GM11168 (cell line): ENCODE results near the gene FUBP3.

Experiments used
- in situ Hi-C: fragments of 300-500 bp; cut with MboI; formaldehyde crosslinking; loops from one replicate; pipeline ENCODE4 v1.12.0; 2022; ENCODE audit warnings: low sequenced_read_pairs; ENCODE audit not compliant: unreplicated experiment

Gene FUBP3

GRCh38 chr9:130604295-130604694 lies 24.9 kb downstream of the FUBP3 start:
- in situ Hi-C loops: no loop called here

DNA sequence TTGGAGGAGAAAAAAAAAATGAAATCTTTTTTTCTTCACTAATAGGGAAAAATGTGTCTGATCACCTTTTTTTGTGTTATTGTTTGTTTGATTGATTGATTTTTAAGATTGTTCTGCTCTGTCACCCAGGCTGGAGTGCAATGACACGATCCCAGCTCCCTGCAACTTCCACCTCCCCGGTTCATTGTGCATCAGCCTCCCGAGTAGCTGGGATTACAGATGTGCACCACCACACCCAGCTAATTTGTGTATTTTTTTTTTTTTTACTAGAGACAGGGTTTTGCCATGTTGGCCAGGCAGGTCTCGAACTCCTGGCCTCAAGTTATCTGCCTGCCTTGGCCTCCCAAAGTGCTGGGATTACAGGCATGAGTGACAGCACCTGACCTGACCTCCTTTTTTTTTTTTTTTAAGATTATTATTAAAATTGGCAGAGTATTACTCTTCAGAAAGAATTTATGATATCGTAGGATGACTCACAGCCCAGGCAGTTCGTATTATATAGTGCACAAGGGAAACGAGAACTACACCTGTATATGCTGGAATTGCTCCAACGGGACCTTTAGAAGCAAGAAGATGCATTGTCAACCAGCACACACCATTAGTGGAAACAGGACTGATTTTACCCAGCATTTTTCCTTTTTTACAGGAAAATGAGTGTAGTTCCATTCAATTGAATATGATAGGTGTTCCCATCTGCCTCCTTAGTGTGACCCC lies 27.7 kb downstream of the FUBP3 start:
- in situ Hi-C loops: no loop called here

- in situ Hi-C loops: no loop called here
These were observed 28.5 kb downstream of the FUBP3 start for GRCh38 chr9:130607640-130608420.

DNA sequence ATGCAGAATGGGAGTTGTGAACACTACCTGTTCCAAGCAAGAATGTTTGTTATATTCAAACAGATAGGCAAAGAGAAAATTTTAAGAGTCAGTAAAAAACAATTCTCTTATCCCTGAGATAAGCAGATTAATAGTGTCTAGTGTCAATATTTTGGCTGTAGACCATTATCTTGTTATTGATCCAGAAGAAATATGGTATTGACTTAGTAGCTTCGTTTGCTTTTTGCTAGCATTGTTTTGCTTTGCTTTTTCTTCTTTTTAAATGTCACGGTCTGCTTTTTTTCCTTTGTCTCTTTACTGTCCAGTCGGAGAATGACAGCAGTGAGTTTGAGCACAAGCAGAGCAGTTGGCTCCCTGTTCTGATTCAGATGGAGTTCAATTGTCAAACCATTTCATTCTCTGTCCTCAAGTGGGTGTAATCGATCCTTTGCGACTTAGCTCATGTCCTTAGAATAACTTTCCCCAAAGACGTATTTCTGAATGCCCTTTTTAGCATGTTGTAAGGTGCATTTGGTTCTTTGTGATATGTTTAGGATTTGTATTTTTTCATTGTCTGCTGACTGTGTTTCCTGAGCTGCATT lies 29.3 kb downstream of the FUBP3 start:
- in situ Hi-C loops: no loop called here

DNA sequence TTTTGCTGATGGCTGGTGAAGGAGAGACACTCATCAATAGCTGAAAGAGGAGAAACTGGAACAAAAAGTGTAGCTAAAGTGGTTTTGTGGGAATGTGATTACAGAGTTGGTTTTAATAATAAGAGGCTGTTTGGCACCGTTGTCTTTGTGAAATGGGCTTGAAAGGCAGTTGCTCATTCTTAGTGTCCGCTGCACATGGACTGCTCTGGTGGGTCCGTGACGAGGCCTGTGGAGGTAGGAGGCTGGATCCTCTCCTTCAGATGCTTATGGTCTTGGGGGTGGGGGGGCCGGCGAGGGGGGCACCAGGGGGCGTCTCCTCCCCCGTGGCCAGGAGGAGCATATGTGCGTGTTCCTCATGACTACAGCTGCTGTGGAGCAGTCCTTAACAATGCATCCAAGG lies 29.8 kb downstream of the FUBP3 start:
- in situ Hi-C loops: no loop called here

DNA sequence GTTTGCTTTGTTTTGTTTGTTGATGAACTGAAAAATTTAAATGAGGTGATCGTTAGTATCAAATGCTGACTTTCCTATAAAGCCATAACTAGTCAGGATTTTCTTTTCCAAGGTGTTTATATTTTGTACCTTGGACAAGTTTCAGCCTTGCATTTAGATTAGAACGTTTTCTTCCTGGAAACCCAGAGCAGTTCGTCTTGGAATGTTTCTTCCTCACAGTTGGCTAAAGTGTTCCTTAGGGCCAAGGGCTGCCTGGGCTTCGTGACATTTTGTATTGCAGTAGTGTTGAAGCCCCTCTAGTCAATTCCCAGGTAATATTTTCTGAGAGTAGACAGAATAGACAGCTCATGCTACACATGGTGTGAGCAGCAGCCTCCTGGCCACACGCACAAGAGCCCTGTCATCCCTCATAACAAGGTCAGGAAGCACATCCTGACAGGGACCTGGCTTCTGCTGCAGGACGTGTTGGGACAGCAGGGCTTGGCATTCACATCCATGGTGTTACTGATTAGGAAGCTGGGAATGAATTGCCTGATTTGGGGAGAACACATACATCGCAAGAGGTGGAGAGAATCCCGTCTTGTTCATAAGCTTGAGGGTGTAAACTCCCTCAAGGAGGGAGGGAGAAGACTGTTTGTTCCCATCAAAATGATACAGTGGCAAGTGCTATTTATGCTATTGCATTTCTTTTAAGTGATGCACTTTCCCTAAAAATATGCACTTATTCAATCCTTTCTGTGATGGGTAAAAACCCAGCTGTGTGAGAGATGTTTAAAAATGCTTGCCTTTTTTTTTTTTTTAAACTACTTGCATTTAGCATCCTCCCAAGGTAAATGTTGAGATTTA lies 31.7 kb downstream of the FUBP3 start:
- in situ Hi-C loops: no loop called here

GRCh38 chr9:130616451-130616850 lies 37.1 kb downstream of the FUBP3 start:
- in situ Hi-C loops: no loop called here

GRCh38 chr9:130623466-130623865 lies 44.1 kb downstream of the FUBP3 start:
- in situ Hi-C loops: no loop called here

DNA sequence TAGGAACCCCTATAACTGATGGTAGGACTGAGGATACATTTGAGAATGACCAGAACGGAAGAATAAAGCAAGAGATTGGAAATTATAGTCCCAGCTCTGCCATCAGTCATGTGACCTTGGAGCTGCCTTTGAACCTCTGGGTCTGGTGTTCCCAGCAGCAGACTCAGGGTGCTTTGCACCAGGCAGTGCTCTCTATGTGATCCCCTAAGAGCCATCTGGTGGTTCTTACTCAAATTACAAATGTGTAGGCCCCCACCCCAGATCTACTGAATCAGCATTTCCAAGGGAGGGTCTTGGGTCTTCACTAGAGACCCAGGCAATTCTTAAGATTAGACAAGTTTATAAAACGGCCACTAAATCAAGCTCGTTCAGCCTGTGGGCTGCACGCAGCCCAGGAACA lies 44.8 kb downstream of the FUBP3 start:
- in situ Hi-C loops: no loop called here

DNA sequence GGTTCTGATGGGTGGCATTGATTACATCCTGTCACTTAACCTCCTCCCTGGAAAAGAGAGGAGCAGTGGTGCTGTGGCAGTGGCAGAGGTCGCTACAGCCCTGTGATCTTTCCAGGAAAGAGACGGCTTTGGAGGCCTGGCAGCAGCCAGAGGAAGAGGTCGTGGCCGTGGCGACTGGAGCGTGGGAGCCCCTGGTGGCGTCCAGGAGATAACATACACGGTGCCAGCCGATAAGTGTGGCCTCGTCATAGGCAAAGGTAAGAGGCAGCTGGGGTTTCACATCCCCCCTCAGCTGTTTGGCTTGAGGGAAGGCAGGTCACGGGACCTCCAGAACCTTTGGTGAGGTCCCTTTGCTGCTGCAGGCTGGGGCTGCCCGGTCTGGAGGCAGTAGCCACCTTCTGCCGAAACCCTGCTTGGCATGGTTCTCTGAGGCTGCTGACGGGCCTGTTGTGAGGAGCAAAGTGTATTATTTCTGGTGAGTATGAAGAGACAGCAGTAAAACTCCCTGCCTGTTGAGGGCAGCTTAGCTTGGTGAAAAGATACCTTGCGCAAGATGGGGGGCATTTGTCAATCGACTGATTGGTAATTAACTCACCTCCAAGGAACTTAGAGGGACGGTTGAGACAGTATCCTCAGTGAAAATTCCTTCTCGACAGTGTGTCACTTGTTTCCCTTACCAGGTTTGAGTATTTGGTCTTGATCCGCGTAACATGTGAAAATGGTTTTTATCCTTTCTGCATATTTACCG lies 47.0 kb downstream of the FUBP3 start:
- in situ Hi-C loops: no loop called here

DNA sequence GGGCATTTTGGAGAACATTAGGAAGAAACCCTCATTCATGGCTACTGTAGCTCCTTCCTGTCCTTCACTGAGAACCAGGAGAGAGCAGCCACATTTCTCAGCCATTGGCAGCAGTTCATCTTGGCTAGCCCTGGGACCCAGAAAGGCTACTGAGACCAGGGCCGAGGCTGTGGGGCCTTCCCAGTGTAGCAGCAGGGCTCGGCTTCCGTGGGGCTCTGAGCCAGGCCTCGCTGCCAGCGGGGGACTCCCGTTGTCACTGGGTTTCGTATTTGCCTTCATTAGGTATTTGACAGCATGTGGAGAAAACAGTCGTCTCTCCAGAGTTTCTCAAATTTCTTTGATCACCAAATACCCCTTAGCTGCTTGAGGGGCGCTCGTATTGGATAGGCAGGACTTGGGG lies 47.7 kb downstream of the FUBP3 start:
- in situ Hi-C loops: no loop called here

- in situ Hi-C loops: no loop called here
These were observed 48.8 kb downstream of the FUBP3 start for GRCh38 chr9:130627896-130628792.

GRCh38 chr9:130629443-130630070 lies 50.2 kb downstream of the FUBP3 start:
- in situ Hi-C loops: no loop called here

DNA sequence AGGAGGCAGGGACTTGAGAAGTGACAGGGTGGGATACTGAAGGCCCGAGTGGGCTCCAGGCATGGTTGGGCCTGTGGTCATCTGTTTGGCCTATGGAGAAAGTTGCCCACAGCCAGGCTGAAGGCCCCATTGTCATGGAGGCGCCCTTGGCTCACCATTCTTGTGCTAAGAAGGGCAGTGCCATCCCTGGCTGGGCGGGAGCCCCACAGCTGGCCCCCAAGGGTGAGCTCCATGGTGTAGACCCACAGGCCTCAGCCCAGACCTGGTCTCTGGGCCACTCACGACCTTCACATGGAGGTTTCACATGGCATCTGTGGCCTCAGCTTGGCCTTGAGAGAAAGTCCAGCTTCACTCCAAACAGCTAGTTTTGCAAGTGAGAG lies 50.7 kb downstream of the FUBP3 start:
- in situ Hi-C loops: no loop called here

DNA sequence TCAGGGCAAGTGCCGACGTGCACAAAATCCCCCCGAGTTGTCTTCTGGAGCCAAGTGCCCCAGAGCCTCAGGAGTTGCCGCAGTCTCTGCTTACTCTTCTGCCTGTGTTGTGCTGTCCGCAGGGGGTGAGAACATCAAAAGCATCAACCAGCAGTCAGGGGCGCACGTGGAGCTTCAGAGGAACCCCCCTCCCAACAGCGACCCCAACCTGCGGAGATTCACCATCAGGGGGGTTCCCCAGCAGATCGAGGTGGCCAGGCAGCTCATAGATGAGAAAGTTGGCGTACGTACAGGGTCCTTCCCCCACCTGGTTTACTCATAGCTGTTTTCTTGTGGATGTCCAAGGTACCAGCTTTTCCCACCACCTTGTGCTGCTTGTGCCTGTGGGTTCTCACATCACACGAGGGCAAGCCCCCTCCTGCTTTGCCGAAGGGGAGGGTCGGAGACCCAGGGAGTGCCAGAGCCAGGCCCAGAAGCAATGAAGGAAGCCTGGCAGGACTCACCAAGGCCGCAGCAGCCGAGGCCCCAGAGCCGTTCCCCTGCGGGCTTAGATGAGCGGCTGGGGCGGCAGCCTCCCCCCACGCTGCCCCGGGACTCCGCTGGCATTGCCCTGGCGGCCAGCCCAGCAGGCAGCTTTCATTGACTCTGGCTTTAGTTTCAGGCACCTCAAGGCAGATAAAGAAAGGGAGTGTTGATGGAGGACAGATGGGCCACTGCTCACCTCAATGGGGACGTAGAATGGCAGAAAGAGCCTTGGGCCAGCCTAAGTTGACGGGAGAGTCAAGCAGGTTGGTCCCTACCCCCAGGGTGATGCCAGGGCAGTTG lies 51.3 kb downstream of the FUBP3 start:
- in situ Hi-C loops: no loop called here

DNA sequence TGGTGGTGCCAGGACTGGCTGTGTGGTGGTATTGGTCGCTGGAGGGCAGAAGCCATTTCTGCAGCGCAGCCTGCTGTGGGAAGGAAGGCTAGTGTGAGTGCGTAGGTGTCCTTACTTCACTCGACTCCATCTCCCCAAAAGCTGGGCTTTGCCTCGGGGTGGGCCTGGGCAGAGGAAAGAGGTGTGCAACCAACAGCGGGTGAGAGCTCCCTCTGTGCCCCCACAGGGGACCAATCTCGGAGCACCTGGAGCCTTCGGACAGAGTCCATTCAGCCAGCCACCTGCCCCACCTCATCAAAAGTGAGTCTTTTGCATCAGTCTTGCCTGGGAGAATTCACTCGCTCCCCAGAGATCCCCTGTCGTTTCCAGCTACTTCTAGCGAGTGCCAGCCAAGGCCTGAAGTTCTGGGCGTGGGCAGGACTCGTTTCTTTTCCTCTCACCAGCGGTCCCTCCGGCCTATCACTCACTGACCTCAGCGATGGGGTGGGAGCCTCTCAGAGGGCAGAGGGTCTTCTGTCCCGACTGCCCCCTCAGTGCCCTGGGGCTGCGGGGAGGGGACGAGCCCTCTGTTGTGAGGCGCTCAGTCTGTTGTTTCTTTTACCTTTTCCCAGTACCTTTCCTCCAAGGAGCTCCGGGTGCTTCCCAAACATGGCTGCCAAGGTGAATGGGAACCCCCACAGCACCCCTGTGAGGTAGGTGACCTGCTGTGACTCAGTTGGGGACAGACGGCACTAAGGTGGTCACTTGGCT lies 52.1 kb downstream of the FUBP3 start:
- in situ Hi-C loops: no loop called here

DNA sequence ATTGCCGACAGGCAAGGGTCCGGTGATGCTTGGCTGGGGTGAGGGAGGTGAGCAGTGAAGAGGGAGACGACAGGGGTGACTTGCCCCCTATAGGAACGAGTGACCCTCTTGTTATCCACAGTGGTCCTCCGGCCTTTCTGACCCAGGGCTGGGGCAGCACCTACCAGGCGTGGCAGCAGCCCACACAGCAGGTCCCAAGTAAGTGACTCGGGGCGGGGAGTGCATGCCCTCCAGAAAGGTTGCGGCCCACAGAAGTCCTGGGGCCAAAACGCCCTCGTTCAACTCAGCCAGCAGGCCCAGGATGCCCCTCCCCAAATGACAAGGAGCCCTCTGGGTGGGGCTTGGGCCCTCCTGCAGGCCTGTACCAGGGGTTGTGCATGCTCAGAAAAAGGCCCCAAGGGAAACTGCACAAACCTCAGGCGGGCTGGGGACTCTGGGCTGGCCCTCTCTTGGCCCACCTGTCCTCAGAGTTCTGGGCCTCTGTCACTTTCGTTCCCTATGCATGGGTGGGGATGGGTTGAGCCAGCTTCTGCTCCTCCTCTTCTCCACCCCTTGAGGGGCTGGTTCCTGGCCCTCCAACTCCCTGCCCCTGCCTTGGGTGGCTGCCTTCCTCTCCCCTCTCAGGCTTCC lies 52.8 kb downstream of the FUBP3 start:
- in situ Hi-C loops: no loop called here
